Temporal lobe (tissue), 1 donor: ENCODE results near the gene CUL3. TPM values are rescaled to one million over a fixed set of nuclear protein-coding genes. Genes with fewer than 3 reads are reported as not detected.

Source experiments
- total RNA-seq: library from RNA; depleted of rRNA; stranded (reverse); fragments of >200 nt; gene quantifications from one replicate; pipeline ENCODE4 v1.2.3, GENCODE V29; 2014

The CUL3 gene
- total RNA-seq, 1 donor from 2014 or later: 108 TPM

Other genes with a start within 250 kb of the CUL3 start
- gene FAM124B, start 183.3 kb downstream of the CUL3 start, total RNA-seq: 3.7 TPM
- not detected for gene CCDC195, start 131.0 kb upstream of the CUL3 start, total RNA-seq